ENCODE measurements around the gene MYO18B. TPM values are rescaled to one million over a fixed set of nuclear protein-coding genes. Genes with fewer than 3 reads are reported as not detected.

The MYO18B gene
- total and polyA plus RNA-seq, 2 of the 8 experiments (the other 6 are each of a cell fraction or from before 2014, with no cell fraction given): 0.62 to 0.78 TPM

GRCh38 chr22:25876871-25877270 lies 134.9 kb downstream of the MYO18B start (continued):
- no peak for TF ChIP-seq CHD7 (IDR thresholded peaks at IDR 0.05; ENCODE audit: insufficient replicate concordance, low read length)
- TF ChIP-seq TEAD4 (IDR thresholded peaks at IDR 0.05; ENCODE audit: low read depth, low read length): no peak
- no peak for TF ChIP-seq ASH2L (IDR thresholded peaks at IDR 0.05; ENCODE audit: low read length)
- no peak for TF ChIP-seq CREB1 (IDR thresholded peaks at IDR 0.05)
- TF ChIP-seq FOSL1 (IDR thresholded peaks at IDR 0.05; ENCODE audit: insufficient read depth, low read depth, low read length): no peak
- TF ChIP-seq BRCA1 (IDR thresholded peaks at IDR 0.05; ENCODE audit: low read depth, low read length): no peak
- no peak for TF ChIP-seq SAP30 (IDR thresholded peaks at IDR 0.05; ENCODE audit: insufficient read depth, insufficient replicate concordance, low read length)
- no peak for TF ChIP-seq KDM4A (IDR thresholded peaks at IDR 0.05; ENCODE audit: low read depth, low read length, severe bottlenecking)
